GM12878 (cell line): ENCODE results near the gene MEN1. TPM values are rescaled to one million over a fixed set of nuclear protein-coding genes. Genes with fewer than 3 reads are reported as not detected.

ENCODE experiments used
- ATAC-seq: fragments of 200-7000 bp; cut with Tn5 transposase; 3 replicates; pipeline ENCODE4 v1.9.1; 2020; ENCODE audit warnings: mild to moderate bottlenecking, moderate library complexity
- BruUV-seq: library from RNA; stranded (reverse); fragments of 400-500 nt; replicated peaks from 2 replicates; lab custom pipeline; 2021; lab: Mats Ljungman, UMichigan
- CTCF ChIA-PET: fragments of 300-600 bp; sonication (Branson Sonifier 250); formaldehyde crosslinking; extraction: SDS; loops from one replicate; lab custom pipeline; 2021; ENCODE audit warnings: inconsistent platforms; lab: Yijun Ruan, JAX
- POLR2A ChIA-PET: fragments of 350-600 bp; formaldehyde crosslinking; extraction: SDS; loops from one replicate; lab custom pipeline; 2021; ENCODE audit warnings: inconsistent platforms; lab: Charles Lee
- RAD21 ChIA-PET: fragments of 300-600 bp; sonication (Branson Sonifier 250); formaldehyde crosslinking; loops from one replicate; lab custom pipeline; 2023; ENCODE audit warnings: antibody characterized with exemption; ENCODE audit not compliant: unreplicated experiment; lab: Charles Lee
- SMC1A ChIA-PET: fragments of 300-600 bp; sonication (Branson Sonifier 250); formaldehyde crosslinking; loops from one replicate; lab custom pipeline; 2023; ENCODE audit not compliant: unreplicated experiment, uncharacterized antibody; lab: Charles Lee
- DNase-seq: peaks from one replicate; pipeline ENCODE4 v3.0.0-alpha.2; 2011; ENCODE audit warnings: low read depth, low spot score
- FAIRE-seq: peaks from 3 replicates; lab custom pipeline; 2011; peaks lifted over from hg19 to GRCh38; lab: Jason Lieb, UNC
- H2AFZ ChIP-seq: 2 replicates; pipeline ENCODE4 v1.6.0; 2011; ENCODE audit warnings: low read depth, low read length, control low read depth; ENCODE audit not compliant: control insufficient read depth
- H3K27ac ChIP-seq: 2 replicates; pipeline ENCODE4 v1.5.1; 2011; ENCODE audit warnings: control low read depth; ENCODE audit not compliant: control insufficient read depth, insufficient read depth
- H3K27me3 ChIP-seq, 2 experiments: replicated peaks in 1 of 2; 2 replicates each; pipeline versions ENCODE4 v1.6.0 to v1.6.1; 2011; ENCODE audit warnings: low read length in 1 of 2; ENCODE audit not compliant: control insufficient read depth in 2 of 2, insufficient read depth in 2 of 2
- H3K36me3 ChIP-seq, 2 experiments: 2 replicates each; pipeline ENCODE4 v1.5.1; 2011; ENCODE audit warnings: low read length in 1 of 2; ENCODE audit not compliant: control insufficient read depth in 2 of 2, insufficient read depth in 2 of 2
- H3K4me1 ChIP-seq: 2 replicates; pipeline ENCODE4 v1.6.1; 2011; ENCODE audit warnings: mild to moderate bottlenecking, low read length, moderate library complexity, mixed read lengths; ENCODE audit not compliant: control insufficient read depth, insufficient read depth
- H3K4me2 ChIP-seq: 2 replicates; pipeline ENCODE4 v1.6.0; 2011; ENCODE audit warnings: control low read depth; ENCODE audit not compliant: control insufficient read depth, insufficient read depth
- H3K4me3 ChIP-seq: fragments of 200-600 bp; sonication (generic); 2 replicates; pipeline ENCODE4 v1.5.1; 2016
- H3K79me2 ChIP-seq: 2 replicates; pipeline ENCODE4 v1.6.0; 2011; ENCODE audit warnings: low read length; ENCODE audit not compliant: control insufficient read depth, insufficient read depth
- H3K9ac ChIP-seq: 2 replicates; pipeline ENCODE4 v1.8.0; 2011; ENCODE audit warnings: low read length, control low read depth, mixed read lengths; ENCODE audit not compliant: control insufficient read depth, insufficient read depth
- H3K9me3 ChIP-seq: replicated peaks from 3 replicates; pipeline ENCODE4 v1.5.1; 2011; ENCODE audit warnings: mild to moderate bottlenecking, low read length; ENCODE audit not compliant: control insufficient read depth, insufficient read depth
- H4K20me1 ChIP-seq: 2 replicates; pipeline ENCODE4 v1.6.0; 2011; ENCODE audit not compliant: control insufficient read depth, insufficient read depth
- CEBPB ChIP-seq, 2 experiments: fragments of 150-350 bp in 1 of 2; IDR thresholded peaks; 2 replicates each; pipeline ENCODE4 v1.6.1; 2012 to 2014; ENCODE audit warnings: low read depth in 2 of 2, low read length in 2 of 2, borderline replicate concordance in 1 of 2, inconsistent platforms in 1 of 2
- CHD2 ChIP-seq: IDR thresholded peaks from 2 replicates; pipeline ENCODE4 v1.6.1; 2011; ENCODE audit warnings: low read depth, low read length, improper control_type of control experiment, borderline replicate concordance
- E2F8 ChIP-seq: fragments of 450-650 bp; IDR thresholded peaks from 2 replicates; pipeline ENCODE4 v1.6.1; 2018; ENCODE audit warnings: mild to moderate bottlenecking, low read depth, moderate library complexity; ENCODE audit not compliant: partially characterized antibody
- MEF2B ChIP-seq: fragments of 450-650 bp; IDR thresholded peaks from 2 replicates; pipeline ENCODE4 v1.6.1; 2018; ENCODE audit warnings: mild to moderate bottlenecking, moderate library complexity; ENCODE audit not compliant: partially characterized antibody, poor library complexity, severe bottlenecking
- NFXL1 ChIP-seq: fragments of 450-650 bp; IDR thresholded peaks from 2 replicates; pipeline ENCODE4 v1.6.1; 2017; ENCODE audit warnings: antibody characterized with exemption, mild to moderate bottlenecking, borderline replicate concordance
- PKNOX1 ChIP-seq: fragments of 450-650 bp; IDR thresholded peaks from 2 replicates; pipeline ENCODE4 v1.6.1; 2016; ENCODE audit warnings: mild to moderate bottlenecking
- POLR2AphosphoS5 ChIP-seq: IDR thresholded peaks from 2 replicates; pipeline ENCODE4 v1.6.1; 2011; ENCODE audit warnings: mild to moderate bottlenecking, low read length, inconsistent platforms
- RAD21 ChIP-seq: IDR thresholded peaks from 2 replicates; pipeline ENCODE4 v1.6.1; 2011; ENCODE audit warnings: mild to moderate bottlenecking, low read depth, low read length, moderate library complexity; ENCODE audit not compliant: insufficient read depth
- SMC3 ChIP-seq: IDR thresholded peaks from 2 replicates; pipeline ENCODE4 v1.6.1; 2011; ENCODE audit warnings: low read length, improper control_type of control experiment, borderline replicate concordance
- SUZ12 ChIP-seq: fragments of 200-600 bp; sonication (generic); IDR thresholded peaks from one replicate; pipeline ENCODE4 v1.6.1; 2018; ENCODE audit warnings: antibody characterized with exemption, mild to moderate bottlenecking; ENCODE audit not compliant: unreplicated experiment
- ZNF274 ChIP-seq: IDR thresholded peaks from one replicate; pipeline ENCODE4 v1.8.0; 2011; ENCODE audit not compliant: insufficient read length, insufficient read depth
- ZZZ3 ChIP-seq: IDR thresholded peaks from 2 replicates; pipeline ENCODE4 v1.6.1; 2011; ENCODE audit warnings: low read depth; ENCODE audit not compliant: control insufficient read depth, insufficient read length
- WGBS: methylation state at CpG from one replicate; pipeline ENCODE4 v1.1.6; 2016; ENCODE audit warnings: low lambda C conversion rate; ENCODE audit not compliant: insufficient replicate concordance, insufficient coverage; ENCODE audit errors: missing lambda C conversion rate; 5-methylcytosine and 5-hydroxymethylcytosine counted together
- in situ Hi-C: fragments of 300-500 bp; cut with MboI; formaldehyde crosslinking; loops from 9 replicates; pipeline ENCODE4 v1.14.3; 2018; ENCODE audit warnings: mixed read lengths
- intact Hi-C: fragments of 100-400 bp; cut with micrococcal nuclease; formaldehyde crosslinking; loops from one replicate; pipeline ENCODE4 v1.14.2; 2022; ENCODE audit not compliant: unreplicated experiment
- polyA plus RNA-seq, 11 experiments: library from polyadenylated mRNA; depleted of rRNA in 4 of 11; unstranded in 6 of 11; stranded (reverse) in 5 of 11; fragments of >200 nt; fragmentation: Nextera tagmentation in 4 of 11; fragmentation: Illumina TruSeq in 1 of 11; extraction: Ambion mirVana in 4 of 11; extraction: Trizol in 1 of 11; gene quantifications; 1 replicate in 1 of 11; 2 replicates in 10 of 11; pipeline versions ENCODE4 v1.2.1 to v1.2.3, GENCODE V29; 2011 to 2016; ENCODE audit warnings: inconsistent platforms in 2 of 11, missing spikeins in 2 of 11, low read depth in 1 of 11
- total RNA-seq, 4 experiments: library from RNA; depleted of rRNA in 3 of 4; stranded (reverse); fragments of >200 nt in 3 of 4; fragmentation: Illumina TruSeq in 1 of 4; extraction: Trizol in 1 of 4; gene quantifications; 2 replicates each; pipeline versions ENCODE4 v1.2.1 to v1.2.3, GENCODE V29; 2013 to 2021

The MEN1 gene
- total and polyA plus RNA-seq, 10 of the 15 experiments (the other 5 are each of a cell fraction or from before 2014, with no cell fraction given) = 2.5 to 39.7 (median 20.7) TPM

- SMC1A ChIA-PET = no interaction called here
- 75% methylated on average over 24 of the region's 24 CpGs for WGBS
- CTCF ChIA-PET = no interaction called here
- no peak for TF ChIP-seq RAD21
- no peak for TF ChIP-seq SMC3
- no peak for TF ChIP-seq ZNF274
- TF ChIP-seq SUZ12 = no peak
- TF ChIP-seq E2F8 = no peak
- TF ChIP-seq MEF2B = no peak
- no peak for TF ChIP-seq CEBPB (IDR thresholded peaks at IDR 0.05; ENCODE audit: borderline replicate concordance in 1 of 2, low read depth in 2 of 2, low read length in 2 of 2)
- no peak for TF ChIP-seq CHD2
- no peak for TF ChIP-seq NFXL1
- TF ChIP-seq ZZZ3 = no peak
- TF ChIP-seq POLR2AphosphoS5 = no peak
- TF ChIP-seq PKNOX1 = no peak
- H3K4me2 ChIP-seq = no peak overlapping the region
- no peak overlapping the region for H2AFZ ChIP-seq
- H3K27me3 ChIP-seq = no peaks in the 10 kb centered on the region
- H4K20me1 ChIP-seq = no peaks in the 10 kb centered on the region
- H3K9ac ChIP-seq = no peak overlapping the region
- POLR2A ChIA-PET = no interaction called here
- intact Hi-C loops = no loop called here
- FAIRE-seq (no peak), ATAC-seq (no peak), DNase-seq (no peak)
- H3K27ac ChIP-seq = no peak overlapping the region
- in situ Hi-C loops = no loop called here
- H3K9me3 ChIP-seq = no peaks in the 10 kb centered on the region
- RAD21 ChIA-PET = no interaction called here
- no TSS peak for BruUV-seq
- no peak overlapping the region for H3K4me3 ChIP-seq
- H3K4me1 ChIP-seq = no peaks in the 10 kb centered on the region
- no peaks in the 10 kb centered on the region for H3K79me2 ChIP-seq
- H3K36me3 ChIP-seq = no peaks in the 10 kb centered on the region
Measured at GRCh38 chr11:64831411-64831891, 21.1 kb upstream of the MEN1 start.
